ENCODE results near the gene CPNE7.
A peak's percentile ranks its signal among the peaks of the same experiment; 100 is the strongest.

The CPNE7 gene

DNA sequence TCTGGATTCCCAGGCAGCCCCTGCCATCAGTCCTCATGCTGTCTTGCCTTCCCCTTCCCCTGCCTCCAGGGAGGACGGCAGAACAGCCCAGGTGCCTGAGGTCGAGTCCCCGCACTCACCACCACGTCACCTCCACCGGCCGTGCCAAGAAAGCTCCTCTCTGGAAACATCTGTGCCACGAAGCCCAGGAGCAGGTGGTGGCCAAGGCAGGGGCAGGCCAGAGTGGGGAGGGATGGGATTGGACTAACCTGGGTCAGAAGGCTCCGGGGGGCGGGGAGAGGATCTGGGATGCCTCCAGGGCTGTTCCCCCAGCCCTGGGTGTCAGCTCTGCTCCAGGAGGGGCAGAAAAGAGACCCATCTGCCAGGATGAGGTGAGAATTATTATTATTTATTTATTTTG, 30.4 kb downstream of the CPNE7 start:
- no peak for DNase-seq

DNA sequence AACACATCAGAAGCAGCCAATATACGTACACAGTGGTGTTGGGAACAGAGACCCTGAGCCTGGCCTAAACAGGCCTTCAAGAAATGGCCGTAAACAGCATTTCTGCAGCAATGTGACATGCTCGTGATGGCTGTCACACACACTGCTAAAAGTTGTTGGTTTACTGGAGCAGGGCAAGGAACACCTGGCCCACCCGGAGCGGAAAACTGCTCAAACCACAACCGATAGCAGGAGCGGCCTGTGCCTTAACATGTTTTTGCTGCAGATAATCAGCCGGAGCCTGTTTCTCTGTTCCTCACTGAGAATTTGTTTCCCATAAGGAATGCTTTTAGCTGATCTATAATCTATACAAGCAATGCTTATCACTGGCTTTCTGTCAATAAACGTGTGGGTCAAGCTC, 31.9 kb downstream of the CPNE7 start:
- DNase-seq: no peak

DNA sequence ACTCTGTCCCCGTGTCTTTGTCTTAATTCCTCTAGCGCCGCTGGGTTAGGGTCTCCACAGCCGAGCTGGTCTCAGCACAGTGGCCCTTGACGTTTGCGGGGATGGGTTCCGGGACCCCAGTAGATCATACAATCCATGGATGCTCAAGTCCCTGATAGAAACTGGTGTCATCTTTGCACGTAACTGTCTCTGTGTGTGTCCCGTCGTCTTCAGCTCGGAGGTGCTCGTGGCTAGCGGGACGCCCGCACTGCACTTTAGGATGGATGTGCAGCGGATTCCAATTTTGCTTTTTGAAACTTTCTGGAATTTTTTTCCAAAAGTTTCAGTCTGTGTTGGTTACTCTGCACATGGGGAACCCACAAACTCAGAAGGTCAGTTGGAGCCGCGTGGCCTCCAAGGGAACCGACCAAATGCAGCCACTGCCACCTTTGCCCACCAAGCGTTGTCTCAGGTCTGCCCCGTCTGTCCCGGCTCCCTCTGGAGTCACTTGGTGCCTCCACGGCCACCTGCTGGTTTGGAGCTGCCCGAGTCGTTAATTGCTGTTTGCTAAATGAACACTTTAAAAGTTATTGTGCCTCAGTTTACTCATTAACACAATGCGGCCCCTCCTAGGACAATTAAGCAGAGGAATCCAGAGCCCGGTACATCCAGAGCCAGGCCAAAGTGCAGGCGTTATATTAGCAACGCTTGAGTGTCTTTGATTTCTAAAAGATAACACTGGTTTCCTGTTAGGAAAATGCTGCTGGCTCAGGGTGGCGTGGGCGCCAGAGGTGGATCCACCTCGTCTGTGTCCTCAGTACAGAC, 32.6 kb downstream of the CPNE7 start:
- no peak for DNase-seq

- no peak for DNase-seq
Observed at GRCh38 chr16:89610108-89610453, 34.5 kb downstream of the CPNE7 start.

DNA sequence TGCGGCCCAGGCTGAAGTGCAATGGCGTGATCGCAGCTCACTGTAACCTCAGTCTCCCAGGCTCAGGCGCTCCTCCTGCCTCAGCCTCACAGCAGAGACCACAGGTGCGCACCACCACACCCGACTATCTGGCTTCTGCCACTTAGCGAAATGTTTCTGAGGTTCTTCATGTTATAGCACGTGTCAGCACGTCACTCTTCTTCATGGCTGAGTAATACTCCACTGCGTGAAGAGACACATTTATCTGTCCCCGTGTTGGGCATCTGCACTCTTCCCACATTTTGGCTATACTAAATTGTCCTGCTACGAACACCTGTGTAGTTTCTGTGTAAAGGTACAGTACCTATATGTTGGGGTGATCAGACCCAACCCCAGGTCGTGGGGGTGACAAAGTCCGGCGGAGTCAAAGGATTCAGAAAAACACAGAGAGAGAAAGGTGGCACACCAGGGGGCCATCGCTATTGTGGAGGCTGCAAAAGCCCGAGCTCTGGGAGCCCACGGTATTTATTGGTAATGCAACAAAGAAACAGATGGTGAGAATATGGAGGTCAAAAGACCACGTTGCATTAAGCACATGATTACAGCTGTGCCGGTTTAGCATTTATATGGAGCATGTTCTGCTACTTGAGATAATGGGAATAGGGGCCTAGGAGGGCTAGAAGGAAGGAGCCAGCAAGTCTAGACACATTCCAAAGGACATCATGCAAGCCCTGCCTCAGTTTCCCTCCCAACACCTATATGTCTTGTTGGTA, 37.0 kb downstream of the CPNE7 start:
- DNase-seq: no peak

DNA sequence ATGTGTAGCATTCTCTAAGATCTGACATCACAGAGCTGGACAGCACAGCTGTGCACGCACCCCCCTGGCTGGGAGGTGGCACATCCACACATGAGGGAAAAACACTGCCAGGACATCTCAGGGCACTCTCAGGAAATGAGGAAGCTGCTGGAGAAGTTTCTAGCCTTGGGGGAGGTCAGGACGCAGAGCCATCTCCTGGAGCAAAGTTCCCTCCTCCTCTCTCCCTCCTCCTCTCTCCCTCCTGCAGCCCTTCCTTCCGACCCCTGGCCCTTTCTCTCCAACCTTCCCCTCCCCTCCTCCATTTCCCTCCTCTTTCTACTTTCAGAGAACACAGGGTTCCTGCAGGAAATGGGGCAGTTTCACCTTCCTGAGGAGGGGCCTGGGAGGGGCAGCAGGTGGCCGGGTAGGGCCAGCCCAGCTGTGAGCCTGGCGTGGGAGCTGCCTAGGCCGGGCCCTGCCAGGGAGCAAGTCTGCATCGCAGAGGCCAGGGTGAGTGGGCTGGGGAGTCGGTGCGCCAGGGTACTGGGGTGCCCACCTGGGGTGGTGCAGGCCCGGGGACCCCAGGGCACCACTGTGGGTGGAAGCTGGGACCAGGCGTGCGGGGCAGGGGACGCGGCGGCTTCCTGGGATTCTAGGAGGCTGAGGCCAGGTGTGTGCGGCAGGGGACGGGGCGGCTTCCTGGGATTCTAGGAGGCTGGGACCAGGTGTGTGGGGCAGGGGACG, 37.8 kb downstream of the CPNE7 start, which contains the start of gene DPEP1:
Gene DPEP1 (plus strand): TSS at position 412 of the 723 bp plus-strand sequence. CDS start 16,769 bp downstream, outside the sequence.
- DNase-seq: peak; percentile 6 to 19

DNA sequence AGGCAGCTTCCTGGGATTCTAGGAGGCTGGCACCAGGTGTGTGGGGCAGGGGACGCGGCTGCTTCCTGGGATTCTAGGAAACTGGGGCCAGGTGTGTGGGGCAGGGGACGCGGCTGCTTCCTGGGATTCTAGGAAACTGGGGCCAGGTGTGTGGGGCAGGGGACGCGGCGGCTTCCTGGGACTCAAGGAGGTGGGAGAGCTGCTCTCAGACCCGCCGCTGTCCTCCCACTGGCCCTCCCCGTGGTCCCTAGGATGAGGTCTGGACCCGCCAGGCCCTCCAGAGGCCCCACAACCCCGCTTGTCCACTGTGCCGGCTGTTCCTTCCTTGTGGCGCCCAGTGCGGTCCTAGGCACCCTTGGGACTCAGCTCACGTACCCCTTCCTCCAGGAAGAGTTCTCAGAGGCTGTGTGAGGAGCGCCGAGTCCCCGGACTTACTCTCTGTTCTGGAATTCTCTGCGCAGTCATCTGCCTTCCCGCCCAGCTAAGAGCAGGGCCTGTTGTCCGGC, 38.4 kb downstream of the CPNE7 start:
- no peak for DNase-seq

DNA sequence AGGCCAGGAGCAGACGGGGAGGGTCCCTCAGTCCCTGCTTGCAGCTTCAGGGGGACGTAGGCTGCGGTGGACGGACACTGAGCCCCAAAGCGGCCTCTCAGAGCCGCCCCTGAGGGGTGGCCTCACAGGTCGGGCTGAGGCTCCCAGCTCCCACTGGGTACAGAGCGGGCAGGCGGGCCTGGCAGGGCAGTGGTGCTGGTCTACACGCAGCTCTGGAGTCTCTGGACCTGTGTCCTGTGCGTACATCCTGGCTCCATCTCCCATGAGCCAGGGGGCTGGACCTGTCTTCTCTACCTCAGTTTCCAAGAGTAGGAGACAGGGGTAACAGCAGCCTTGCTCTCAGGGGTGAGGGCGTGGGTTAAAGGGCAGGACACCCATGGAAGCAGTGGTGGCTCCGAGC, 39.6 kb downstream of the CPNE7 start:
- DNase-seq: no peak

- DNase-seq: peak in 1 of 2 donors; percentile 65
Observed at GRCh38 chr16:89615596-89616090, 40.1 kb downstream of the CPNE7 start.

DNA sequence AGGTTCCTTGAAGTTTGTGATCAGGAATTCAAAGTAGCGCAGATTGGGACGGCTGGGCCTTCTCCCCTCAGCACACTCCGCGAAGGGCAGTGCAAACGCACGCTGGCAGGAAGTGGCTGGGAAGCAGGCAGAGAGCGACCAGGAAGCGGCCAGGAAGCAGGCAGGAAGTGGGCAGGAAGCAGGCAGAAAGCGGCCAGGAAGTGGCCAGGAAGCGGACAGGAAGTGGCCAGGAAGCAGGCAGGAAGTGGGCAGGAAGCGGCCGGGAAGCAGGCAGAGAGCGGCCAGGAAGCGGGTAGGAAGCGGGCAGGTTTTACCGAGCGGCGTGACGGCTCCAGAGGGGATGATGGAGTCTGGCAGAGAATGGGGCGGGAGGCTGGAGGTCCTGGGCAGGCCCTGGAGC, 41.1 kb downstream of the CPNE7 start:
- DNase-seq: no peak

- DNase-seq: no peak
Observed at GRCh38 chr16:89617036-89617435, 41.5 kb downstream of the CPNE7 start.

DNA sequence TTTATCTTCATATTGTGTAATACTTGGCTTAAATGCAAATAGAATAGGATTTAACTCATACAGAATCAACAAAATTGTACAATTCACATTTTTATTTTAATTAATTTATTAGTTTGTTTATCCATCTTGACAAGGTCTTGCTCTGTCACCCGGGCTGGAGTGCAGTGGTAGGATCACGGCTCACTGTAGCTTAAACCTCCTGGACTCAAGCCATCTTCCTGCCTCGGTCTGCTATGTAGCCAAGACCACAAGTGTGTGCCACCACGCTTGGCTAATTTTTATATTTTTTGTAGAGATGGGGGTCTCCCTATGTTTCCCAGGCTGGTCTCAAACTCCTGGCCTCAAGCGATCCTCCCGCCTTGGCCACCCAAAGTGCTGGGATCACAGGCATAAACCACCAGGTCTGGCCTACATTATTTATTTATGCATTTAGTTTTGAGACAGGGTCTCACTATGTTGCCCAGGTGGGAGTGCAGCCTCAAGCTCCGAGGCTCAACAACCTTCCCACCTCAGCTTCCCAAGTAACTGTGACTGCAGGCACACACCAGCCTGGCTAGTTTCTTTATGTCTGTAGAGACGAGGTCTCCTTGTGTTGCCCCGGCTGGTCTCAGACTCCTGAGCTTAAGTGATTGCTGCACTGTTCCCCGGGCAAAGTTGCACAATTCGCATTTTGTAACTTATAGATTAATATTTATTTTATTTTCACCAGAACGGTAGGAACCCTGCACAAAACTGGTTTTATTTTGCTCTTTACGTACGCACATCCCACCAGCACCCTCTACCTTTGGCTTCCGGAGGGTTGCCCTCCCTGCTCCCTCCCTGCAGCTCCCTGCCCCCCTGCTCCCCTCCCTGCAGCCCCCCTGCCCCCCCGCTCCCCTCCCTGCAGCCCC, 42.8 kb downstream of the CPNE7 start:
- no peak for DNase-seq

GRCh38 chr16:89619840-89620239, 44.3 kb downstream of the CPNE7 start:
- DNase-seq: no peak

GRCh38 chr16:89620406-89620841, 44.9 kb downstream of the CPNE7 start:
- no peak for DNase-seq

DNA sequence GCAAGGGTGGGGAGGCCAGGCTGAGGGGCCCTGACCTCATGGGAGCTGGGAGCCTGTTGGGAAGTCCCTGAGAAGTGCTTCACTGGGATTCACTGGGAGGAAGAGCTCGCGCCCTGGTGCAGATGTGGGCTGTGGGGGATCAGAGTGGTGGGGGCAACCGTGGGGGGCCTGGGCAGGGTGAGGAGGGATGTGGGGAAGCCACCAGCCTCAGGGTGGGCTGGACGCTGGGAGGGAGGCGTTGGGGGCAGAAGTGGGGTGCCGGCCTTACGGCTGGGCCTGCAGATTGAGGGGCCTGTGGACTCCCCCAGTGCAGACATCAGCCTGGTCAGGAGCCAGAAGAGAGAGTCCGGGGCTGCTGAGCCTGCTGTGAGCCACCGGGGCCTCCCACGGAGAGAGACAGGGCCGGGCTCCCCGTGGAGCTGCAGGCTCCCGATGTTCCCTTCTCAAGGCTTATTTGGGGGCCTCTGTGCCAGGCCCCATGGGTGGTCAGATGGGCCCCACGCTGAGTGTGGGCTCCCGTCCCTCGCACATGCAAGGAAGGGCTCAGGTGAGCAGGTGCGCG, 45.7 kb downstream of the CPNE7 start:
- no peak for DNase-seq

- DNase-seq: no peak
Observed at GRCh38 chr16:89621698-89622409, 46.3 kb downstream of the CPNE7 start.

DNA sequence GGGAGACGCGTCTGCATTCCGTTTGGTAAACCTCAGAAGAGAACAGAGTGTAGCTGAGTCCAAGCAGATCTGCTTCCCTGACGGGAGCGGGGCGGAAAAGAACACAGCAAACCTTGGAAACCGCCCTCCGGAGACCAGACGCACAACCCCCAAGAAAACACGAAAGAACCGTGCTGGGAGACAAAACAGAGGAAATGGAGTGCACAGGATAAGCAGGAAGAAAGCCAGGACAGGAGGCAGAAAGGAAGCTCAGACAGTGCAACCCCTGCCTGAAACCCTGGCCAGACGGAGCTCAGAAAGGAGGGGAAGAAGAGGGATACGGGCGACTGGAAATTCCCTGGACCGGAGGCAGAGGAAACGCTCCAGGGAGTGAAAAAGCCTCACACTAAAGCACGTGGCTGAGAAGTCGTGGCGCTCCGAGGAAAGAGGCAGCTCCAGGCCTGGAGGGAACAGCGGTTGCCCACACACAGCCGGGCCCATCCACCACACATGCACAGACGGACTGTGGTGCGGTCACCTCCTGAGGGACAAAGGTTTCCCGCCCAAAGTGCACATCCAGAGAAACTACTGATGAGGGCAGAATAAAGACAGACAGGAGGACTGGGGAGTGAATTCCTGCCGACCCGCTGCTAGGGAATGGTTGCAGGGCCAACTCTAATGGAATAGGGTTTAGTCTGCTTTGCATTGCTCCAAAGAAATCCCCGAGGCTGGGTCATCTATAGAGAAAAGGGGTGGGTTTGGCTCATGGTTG, 48.1 kb downstream of the CPNE7 start:
- DNase-seq: no peak

GRCh38 chr16:89624777-89625761, 49.5 kb downstream of the CPNE7 start:
- DNase-seq: no peak
